NOMO-1 (cell line): Measurements from ENCODE around the gene TUT7.
"Not testable (repeated sequence)": the region's sequence is repeated elsewhere in the genome, so short reads cannot be mapped to it uniquely, and the experiment has no call there.

Source experiments
- DNase-seq, 2 experiments: peaks; one replicate each; lab custom pipeline; 2025; ENCODE audit not compliant: unreplicated experiment in 2 of 2; lab: John Stamatoyannopoulos, UW

Gene TUT7

DNA sequence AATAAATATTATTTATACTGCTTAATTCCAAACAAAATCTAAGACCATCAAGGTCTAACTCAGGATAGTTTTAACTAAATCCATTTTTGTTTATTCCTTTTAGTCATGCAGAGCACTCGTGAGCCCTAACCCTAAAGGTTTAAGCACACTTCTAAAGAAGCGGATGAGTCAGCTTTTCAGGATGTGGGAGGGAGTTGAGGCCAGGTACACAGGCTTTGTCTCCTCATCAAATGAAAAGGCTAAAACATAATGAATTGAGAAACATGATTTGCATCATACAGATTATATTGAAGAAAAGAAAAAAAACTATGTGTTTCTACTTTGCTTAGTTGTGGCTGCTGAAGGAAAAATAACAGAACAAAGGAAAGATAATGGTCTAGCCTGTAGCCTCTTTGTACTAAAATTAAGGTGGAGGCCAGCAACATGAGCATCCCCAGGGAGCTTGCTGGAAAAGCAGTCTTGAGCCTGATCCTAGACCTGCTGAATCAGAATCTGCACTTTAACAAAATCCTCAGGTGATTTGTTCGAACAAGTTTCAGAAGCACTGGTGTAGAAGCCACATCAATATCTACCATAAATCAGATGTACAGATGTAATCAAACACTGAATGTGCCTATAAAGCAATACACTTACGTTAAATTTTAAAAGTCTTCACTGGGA, 50.8 kb downstream of the TUT7 start:
- DNase-seq: no peak

DNA sequence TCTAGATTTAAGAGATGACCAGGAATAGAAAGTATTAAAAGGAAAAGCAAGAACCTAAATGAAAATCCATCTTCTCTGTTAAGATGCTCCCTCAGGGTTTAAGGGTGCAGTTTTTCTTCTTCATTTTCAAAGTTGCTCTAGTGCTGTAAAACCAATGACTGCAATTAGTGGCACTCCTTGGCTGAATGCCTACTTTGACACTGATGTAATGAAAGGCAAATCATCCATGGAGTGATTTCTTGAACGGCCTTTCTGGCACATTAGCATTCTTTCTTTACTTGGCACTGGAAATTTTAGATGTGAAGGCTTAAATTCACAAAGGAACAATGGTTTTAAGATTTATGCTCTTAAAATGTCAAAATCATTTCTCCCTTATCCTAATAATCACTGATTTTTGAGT, 52.5 kb downstream of the TUT7 start:
- no peak for DNase-seq

DNA sequence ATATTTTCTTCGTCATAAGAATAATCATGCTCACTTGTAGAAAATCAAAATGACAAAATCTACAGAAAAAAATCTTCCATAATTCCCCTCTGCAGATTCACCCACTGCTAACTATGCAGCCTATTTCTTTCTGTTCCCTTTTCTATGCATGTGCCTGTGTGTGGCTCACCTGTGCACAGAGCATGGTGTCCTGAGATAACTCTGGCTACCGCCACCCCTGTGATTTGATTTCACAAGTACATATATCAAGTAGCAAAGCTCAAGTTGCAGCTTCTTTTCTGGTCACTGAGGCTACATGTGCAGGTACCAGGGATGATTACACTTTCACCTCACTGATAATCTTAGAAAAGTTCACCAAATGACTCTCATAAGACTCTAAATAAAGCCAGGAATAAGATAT, 53.5 kb downstream of the TUT7 start:
- DNase-seq: no peak

DNA sequence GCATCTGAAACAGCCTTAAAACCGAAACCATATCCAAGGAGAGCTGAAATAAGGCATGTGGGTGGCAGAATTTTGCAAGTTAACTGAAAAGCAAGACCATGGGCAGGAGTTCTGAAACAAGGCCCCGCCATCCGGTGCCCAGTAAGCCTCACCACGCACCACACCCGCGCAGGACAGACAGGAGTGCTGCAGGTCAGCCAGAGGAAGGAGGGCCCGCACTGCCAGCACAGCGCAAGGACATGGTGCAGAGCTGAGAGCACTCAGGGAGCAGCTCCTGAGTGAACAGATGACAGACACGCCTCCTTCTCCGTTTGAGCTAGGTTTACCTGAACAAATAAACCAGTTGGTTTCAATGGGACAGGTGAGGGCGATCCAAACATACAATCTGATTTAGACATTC, 55.3 kb downstream of the TUT7 start:
- no peak for DNase-seq

DNA sequence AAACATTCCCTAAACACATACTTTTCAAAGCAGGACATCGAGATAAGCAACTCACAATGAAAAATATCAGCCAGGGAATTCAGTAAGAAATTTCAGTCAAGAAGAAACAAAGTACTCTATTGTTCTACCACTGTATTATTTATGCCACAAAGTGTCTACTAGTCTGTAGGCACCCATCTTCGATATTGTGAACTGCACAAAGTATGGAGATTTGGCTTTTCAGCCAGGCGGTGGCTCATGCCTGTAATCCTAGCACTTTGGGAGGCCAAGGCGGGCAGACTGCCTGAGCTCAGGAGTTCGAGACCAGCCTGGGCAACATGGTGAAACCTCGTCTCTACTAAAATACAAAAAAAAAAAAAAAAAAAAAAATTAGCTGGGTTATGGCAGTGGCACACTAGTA, 63.9 kb downstream of the TUT7 start:
- not testable (repeated sequence) for DNase-seq

DNA sequence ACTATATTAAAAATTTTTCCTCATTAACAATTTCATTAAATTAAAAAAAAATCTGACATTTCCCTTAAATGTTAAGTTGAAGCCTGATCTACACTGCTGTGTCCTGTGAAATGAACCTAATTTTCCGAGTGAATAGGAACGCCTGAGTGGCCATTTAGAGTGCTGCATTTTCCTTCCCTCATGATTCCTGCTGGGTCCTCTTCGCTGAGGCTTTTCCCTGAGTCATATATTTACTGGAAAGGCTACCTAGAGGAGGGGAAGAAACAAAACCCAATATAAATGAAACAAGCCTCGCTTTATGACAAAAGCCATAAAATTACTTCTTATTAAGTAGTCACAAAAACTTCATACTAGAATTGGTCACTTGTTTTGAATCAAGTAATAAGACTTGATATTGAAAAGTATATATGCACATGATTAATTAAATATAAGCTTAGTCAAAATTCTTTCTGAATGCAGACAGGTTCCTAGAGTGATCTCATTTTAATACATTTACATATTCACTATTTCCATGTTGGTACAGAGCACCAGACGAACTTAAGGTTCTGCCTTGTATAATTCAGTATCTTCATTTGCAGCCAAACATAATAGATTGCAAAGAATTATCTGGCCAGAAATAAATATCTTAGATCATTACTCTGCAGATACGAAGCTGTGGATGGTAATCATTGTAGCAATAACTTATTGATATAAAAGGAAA, 65.6 kb downstream of the TUT7 start:
- DNase-seq: no peak

DNA sequence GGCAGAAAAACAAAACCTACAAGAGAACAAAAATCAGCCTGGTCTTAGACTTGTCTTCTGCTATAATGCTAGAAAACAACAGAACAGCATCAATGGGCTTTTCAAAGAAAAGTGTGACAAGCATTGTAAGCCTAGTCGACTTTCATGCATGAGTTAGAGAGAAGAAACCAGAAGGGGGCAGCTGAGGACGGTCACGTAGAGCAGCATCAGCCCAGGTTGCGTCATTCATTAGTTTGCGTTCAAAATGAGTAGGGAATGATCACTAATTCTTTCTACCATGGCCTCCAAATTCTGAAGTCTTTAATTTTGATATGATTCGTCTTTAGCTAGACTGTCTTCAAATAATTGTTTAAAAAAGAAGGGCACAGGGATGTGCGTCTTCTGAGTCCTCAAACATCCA, 67.2 kb downstream of the TUT7 start:
- DNase-seq: peak in 1 of 2 experiments; percentile 1

DNA sequence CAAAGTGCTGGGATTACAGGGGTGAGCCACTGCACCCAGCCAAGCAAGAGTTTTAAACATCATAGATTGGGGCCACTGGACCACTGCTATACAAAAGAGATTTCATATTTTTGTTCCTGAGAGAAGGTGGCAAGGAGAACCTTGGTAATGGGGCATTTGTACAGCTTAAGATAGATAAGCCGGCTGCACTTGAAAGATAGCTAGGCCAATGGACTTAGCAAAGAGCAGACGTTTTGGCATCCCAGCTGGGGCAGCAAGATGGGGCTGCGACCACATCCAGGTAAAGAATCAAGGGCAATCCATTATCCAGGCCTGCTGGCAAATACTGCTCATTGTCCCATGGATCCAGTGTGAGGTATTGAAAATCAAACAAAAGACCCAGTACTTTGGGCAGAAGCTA, 67.9 kb downstream of the TUT7 start:
- no peak for DNase-seq

DNA sequence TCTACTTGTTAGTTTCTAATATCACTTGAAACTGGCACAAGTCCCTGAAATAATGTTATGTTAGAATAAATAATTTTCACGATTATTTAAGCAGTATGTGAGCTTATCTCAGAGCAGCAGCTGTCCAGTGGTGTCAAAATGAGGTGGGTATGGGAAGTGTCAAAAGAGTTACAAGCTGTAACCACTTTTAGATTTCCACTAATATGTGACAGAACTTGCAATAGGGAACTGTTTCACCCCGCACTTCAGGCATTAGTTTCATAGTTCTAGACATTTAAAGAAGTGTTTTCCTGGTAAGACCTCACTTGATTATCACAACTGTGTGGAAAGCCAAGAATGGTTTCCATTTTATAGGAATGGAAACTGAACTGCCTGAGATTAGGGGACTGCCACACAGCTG, 68.9 kb downstream of the TUT7 start:
- peak in 1 of 2 experiments; percentile 32 for DNase-seq

DNA sequence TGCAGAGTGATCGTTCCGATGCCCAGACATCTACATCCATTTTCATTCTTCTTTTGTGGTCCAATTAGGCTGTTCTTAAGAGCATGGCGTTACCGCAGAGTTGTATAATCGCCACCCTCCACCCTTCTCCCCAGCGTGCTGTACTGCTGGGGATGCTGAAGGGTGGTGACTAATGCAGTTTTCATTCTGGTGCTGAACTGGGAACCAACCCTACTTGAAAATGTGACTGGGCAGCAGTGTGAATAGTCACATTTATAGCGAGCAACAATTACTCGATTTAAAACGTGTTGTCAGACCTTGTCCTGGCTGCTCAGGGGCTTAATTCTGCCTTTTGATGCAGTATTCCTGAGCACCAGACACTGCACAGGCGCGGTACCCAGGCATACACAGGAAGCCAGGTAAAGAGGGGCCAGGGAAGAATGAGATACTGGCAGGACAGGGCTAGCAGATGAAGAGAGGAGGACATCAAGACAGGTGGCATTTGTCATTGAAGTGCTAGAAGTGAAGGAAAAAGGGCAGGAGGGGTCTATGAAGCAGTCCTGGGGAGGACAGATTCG, 71.2 kb downstream of the TUT7 start:
- DNase-seq: peak; percentile 16 to 29

DNA sequence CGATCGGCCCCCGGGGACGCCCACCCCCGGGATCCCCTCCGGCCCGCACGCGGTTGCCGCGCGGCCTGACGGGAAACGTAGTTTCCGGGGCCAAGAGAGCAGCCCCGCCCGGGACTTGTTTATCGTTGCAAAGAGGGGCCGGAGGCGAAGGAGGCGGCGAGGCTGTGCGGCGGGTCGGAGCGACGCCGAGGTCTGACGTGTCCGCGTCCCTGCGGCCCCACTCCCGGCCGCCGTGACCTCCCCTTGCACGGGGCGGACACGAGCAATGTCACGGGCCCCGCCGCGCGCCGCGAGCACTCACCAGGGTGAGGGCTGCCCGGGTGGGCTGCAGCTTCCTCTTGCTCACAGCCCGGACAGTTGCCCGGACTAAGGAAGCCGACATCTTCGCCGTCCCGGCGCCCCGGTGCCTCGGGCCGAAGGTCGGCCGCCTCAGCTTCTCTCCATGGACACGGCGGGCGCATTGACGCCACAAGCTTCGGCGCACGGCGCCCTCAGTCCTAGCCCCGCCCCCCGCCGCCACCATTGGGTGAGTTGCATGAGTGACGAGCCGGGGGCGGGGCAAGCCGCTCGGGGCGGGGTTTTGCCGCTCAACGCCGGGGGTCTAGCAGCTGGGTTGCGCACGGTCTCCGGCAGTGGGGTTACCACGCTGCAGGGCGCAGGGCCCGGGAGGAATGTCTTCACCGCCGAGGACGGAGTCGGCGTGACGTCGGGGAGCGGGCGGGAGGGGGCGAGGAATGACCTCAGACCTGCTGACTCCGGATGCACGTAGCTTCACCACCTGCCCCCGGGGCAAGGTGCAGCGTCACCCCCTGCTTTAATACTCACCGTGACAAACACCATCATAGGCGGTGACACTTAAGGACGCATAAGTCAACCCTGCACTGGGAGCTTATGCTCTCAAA, 71.9 kb downstream of the TUT7 start, which contains the start of gene ISCA1:
TSS of gene ISCA1 (minus strand) at position 462 of the 902 bp plus-strand sequence. CDS start at position 382, 80 bp downstream.
- DNase-seq: peak; percentile 39 to 67

DNA sequence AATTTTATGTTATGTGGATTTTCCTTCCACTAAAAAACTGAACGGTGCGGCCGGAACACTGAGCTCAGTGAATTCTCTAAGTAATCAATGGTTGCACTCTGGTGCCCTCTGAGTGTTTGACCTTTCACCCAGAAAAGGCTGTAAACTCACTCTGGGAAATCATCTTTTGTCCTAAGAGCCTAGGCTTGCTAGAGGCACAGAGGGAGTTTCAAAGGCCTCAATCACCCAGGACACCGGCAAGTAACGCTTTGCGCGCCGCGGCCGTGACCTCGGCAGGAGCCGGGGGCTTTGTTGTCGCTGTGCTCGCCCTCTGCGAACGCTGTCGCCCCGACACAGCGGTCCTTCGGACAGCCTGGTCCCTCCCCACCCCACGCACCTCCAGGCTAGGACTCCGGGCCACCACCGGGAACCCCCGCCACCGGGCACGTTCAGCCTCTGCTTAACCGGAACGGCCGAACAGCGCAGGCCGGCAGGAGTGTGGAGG, 72.6 kb downstream of the TUT7 start:
- peak in 1 of 2 experiments; percentile 38 for DNase-seq

DNA sequence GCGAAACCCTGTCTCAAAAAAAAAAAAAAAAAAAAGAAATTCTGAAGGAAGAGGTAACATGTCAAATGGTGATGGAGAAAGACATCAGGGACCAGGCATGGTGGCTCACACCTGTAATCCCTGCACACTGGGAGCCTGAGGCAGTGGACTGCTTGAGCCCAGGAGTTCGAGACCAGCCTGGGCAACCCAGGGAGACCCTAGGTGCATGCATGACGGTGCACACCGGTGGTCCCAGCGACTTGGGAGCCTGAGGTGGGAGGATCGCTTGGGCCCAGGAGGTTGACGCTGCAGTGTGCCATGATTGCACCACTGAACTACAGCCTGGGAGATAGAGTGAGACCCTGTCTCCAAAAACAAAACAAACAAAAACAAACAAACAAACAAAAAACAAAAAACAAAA, 73.6 kb downstream of the TUT7 start:
- no peak for DNase-seq

DNA sequence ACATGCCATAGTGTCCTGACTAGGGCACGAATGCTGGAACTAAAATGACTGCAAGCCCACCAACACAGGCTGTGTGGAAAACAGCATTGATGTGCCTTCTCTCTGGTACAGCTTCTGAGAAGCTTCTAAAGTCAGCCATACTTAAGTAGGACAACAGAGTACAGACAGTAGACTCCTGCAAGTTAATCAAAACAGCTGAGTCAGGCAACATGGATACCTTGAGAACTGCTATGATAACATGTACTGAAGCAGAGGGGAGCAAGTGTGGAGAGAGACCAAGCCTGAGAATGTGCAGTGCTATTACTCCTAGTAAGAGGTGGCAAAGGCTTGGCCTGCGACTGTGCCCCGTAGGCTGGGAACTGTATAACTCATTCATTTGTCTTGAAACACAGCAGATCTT, 74.4 kb downstream of the TUT7 start:
- DNase-seq: no peak

DNA sequence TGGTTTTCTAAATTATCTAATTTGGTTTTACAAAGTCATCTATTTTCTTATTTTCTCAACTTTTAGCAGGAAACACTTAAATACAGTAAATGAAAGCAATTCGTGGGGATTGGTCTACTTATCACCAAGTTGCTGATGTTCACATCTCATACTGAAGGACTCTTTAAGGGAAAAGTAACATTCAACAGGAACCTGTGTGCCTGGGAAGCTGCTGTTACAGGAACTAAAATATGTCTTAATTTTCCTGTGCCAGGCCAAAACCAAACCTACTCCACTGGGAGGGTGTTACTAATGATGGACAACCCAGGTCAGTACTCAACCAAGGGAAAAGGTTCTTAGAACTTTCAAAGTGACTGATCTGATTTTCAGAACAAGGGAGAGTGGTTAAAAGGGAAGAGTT, 77.1 kb downstream of the TUT7 start:
- no peak for DNase-seq

DNA sequence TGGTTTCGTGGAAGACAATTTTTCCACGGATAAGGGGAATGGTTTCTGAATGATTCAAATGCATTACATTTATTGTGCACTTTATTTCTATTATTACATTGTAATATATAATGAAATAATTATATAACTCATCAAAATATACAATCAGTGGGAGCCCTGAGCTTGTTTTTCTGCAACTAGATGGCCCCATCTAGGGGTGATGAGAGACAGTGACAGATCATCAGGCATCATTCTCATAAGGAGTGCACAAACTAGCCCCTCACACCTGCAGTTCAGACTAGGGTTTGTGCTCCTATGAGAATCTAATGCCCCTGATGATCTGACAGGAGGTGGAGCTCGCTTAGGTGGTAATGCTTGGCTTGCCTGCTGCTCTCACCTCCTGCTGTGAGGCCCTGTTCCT, 78.2 kb downstream of the TUT7 start:
- DNase-seq: no peak

DNA sequence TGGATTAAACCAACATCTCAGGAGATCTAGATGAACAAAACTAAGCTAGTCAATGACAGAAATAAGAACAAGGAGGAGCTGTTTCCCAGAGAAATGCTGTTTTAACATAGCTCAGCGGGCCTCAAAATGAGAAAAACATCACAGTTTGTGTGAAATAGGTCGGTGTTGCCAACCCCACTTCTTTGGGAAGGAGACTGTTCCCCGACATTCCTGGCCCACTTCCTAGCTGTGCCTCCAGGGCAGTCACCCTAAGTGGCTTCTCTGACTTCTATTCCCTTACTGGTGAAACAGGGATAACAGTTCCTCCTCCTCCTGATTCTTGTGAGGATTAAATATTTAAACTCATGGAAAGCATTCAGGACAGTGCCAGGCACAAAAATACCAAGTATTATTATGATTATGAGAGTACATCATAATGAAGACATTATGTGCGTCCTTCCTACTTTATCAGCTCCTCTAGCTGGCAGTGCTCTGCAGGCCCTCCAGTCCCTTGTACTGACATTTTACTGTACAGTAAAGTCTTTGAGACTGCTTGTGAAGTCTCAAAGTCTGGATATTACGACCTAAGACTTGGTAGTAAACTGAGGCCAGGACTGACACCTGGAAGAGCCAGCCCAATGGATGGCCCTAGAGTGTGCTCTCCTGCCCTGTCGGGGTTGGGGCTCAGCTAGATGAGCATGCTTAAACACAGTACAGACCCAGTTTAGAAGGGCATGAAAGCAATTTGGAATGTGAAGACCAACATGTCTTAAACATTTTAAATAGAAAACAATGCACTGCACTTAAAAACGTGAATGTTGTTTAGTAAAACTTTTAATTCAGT, 79.2 kb downstream of the TUT7 start:
- DNase-seq: no peak

DNA sequence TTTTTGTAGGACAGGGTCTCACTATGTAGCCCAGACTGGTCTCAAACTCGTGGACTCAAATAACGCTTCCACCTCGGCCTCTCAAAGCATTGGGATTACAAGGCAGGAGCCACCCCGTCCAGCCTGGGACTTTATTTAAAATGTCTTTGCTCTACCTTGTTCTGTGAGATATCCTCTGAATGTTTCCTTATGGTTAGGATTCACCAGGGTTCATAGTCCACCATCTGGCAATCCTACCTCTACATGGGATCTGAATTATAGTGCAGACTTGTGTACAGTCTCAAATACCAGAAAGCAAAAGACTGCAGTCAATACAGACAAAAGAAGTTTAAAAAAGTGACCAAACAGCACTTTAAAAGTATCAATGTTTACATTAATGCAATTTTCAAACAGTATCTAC, 82.0 kb downstream of the TUT7 start:
- no peak for DNase-seq

DNA sequence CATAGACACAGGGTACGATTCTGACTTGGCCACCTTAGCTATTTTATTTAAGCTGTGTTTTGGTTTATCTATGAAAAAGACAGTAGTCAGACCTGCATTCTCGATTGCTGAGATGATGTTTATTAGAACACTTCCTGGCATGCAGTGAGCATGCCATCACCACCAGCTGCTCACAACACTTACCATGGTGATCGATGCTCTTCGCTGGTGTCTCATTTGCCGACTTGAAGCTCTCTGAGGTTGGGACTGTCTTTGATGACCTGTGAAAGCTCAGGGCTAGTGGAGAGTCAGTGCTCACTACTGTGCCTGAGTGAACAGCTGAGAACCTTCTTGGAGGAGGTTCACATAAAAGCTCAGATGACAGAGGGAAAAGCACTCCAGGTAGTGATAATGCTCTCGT, 90.3 kb downstream of the TUT7 start:
- no peak for DNase-seq

DNA sequence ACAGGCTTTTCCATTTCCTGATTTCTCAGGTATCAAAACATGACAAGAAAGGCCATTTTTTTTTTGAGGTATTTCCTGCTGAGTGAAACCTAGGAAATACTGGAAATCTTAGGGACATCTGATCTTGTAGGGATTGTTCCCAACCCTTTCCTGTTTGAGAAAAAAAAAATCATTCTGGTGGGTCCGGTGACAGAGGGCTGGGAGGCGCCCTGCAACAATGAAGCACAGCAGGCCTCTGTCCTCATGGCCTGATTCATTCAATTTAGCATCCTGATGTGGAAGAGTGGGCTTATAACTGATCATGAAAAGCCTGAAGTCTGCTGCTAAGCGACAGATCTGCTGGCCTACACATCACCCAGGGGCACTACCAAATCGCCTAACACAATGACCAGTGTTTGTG, 91.7 kb downstream of the TUT7 start:
- no peak for DNase-seq
